Mesodermal cell (in vitro differentiated cells): ENCODE measurements around the gene VEGFA.
A peak's percentile ranks its signal among the peaks of the same experiment; 100 is the strongest.

Source experiments
- H3K27ac ChIP-seq: 2 replicates; pipeline ENCODE4 v1.7.0; 2013; ENCODE audit warnings: mild to moderate bottlenecking, low read depth, low read length, moderate library complexity; ENCODE audit not compliant: severe bottlenecking
- H3K36me3 ChIP-seq: 2 replicates; pipeline ENCODE4 v1.7.1; 2013; ENCODE audit warnings: mild to moderate bottlenecking, low read length, moderate library complexity; ENCODE audit not compliant: control insufficient read depth, insufficient read depth
- H3K4me1 ChIP-seq: one replicate; pipeline ENCODE4 v1.7.1; 2013; ENCODE audit warnings: mild to moderate bottlenecking, low read length; ENCODE audit not compliant: insufficient read depth, control insufficient read depth, poor library complexity, severe bottlenecking
- H3K4me3 ChIP-seq: 2 replicates; pipeline ENCODE4 v1.7.0; 2013; ENCODE audit warnings: low read length, control low read depth, mild to moderate bottlenecking; ENCODE audit not compliant: insufficient read depth, poor library complexity, severe bottlenecking; ENCODE audit errors: extremely low read depth
- H3K9me3 ChIP-seq: 2 replicates; pipeline ENCODE4 v1.7.1; 2013; ENCODE audit warnings: mild to moderate bottlenecking, low read length, moderate library complexity; ENCODE audit not compliant: control insufficient read depth
- WGBS, 2 experiments: methylation state at CpG; one replicate each; pipeline ENCODE4 v1.1.5; 2013; ENCODE audit warnings: missing lambda C conversion rate in 2 of 2; ENCODE audit not compliant: insufficient coverage in 2 of 2; 5-methylcytosine and 5-hydroxymethylcytosine counted together

The VEGFA gene

DNA sequence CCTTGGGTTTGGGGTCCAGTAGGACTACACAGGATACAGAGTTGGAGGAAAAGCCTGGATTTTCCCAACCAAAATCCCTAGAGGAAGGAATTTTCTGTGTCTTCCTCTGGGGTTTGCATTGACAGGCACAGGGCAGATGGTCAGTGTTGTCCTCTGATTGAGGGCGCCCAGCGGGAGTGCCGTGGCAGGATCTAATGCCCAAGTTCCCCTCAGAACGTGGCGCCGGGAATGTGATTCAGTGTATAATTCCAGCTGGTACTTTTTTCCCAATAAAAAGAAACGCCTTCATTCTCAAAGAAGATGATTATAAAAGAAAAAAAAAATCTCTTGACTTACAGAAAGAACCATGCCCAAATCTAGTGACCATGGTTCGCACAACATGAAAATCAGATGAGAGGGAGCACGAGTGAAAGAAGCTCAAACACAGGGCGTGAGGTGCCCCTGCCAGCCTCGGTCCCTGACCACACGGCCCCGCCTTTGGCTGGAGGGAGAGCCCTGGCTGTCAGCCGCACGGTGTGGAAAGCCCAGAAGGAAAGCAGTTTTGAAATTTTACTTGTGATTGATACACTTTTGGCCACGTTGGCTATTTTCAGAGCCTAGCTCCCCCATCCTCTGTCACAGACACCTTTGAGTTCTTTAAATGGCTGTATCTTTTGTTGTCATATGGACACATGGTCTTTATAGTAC is 31.6 kb downstream of the VEGFA start:
- 91 to 95% methylated on average over 9 to 12 of the region's 16 CpGs for WGBS, 2 experiments
- no peaks in the 10 kb centered on the region for H3K36me3 ChIP-seq
- H3K4me1 ChIP-seq, result peaks cover 7% of the 10 kb centered on the region
- no peak overlapping the region for H3K4me3 ChIP-seq
- no peak overlapping the region for H3K27ac ChIP-seq
- no peaks in the 10 kb centered on the region for H3K9me3 ChIP-seq

DNA sequence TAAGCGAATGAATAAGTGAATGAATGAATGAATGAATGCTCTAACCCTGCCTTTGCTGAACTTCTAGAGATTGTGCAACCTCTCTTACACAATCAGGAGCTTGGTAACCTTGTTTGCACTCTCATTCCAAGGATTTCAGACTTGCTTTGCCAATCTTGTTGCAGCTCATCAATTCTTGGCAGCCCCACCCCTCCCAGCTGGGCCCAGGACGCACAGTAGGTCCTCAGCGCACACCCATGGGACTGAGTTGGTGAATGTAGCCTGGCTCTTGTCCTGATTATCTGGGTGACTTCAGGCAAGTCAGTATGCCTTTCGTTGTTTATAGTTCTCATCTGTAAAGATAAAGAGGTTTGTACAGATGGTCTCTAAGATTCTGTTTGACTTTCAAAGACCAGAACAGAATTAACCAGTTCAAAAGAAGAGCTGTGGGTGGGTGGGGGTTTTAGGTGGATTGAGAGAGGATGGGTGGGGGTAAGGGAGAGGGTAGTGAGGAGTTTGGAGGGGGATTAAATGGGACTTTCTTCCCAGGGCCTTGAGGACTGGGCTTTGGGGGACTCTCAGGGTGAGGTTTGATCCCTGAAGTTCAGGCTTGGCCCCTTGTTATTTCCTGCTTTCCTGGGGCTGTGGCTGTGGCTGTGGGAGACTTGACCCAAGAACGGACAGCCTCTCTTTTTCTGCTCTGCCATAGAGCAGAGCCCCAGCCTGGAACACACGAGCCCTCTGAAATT is 33.2 kb downstream of the VEGFA start:
- H3K36me3 ChIP-seq, result no peaks in the 10 kb centered on the region
- H3K27ac ChIP-seq, result peak overlapping the region; percentile 47
- 90 to 91% methylated on average over 2 to 4 of the region's 6 CpGs for WGBS, 2 experiments
- H3K4me1 ChIP-seq, result peaks cover 15% of the 10 kb centered on the region
- no peaks in the 10 kb centered on the region for H3K9me3 ChIP-seq
- H3K4me3 ChIP-seq, result no peak overlapping the region

DNA sequence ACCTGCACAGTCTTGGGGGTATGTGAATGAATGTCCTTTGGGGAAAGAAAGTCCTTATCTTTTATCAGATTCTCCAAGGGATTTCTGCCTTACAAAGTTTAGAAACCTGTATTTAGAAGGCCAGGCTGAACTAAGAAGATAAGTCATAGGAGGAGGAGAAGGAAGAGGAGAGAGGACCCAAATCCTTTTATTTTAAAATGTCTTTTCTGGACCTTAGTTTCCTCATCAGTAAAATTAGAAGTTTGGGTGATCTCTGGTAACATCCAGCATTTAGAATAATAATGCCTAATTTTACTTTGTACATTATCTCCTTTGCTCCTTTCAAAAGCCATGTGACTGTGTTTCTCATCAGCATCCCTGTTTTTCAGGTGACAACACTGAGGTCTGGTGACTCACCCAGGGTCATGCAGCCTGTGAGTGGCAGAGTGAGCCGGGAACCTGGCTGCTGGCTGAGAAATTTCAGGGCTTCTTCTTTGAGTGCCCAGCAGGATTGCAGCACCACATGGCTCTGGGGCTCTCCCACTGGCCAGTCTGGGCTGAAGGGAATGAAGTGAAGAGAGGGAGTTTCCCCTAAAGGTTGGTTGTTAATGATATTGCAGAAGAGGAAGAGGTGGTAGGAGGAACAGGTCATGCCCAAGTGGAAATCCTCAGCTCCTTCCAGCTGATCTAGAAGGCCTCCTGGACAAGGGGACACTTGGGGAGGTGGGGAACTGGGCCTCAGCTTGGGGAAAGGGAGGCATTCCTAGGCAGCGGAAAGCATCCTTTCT is 34.0 kb downstream of the VEGFA start:
- no peak overlapping the region for H3K4me3 ChIP-seq
- H3K4me1 ChIP-seq, result peaks cover 15% of the 10 kb centered on the region
- 83 to 91% methylated on average over 2 of the region's 2 CpGs for WGBS, 2 experiments
- H3K27ac ChIP-seq, result no peak overlapping the region
- no peaks in the 10 kb centered on the region for H3K9me3 ChIP-seq
- H3K36me3 ChIP-seq, result no peaks in the 10 kb centered on the region

DNA sequence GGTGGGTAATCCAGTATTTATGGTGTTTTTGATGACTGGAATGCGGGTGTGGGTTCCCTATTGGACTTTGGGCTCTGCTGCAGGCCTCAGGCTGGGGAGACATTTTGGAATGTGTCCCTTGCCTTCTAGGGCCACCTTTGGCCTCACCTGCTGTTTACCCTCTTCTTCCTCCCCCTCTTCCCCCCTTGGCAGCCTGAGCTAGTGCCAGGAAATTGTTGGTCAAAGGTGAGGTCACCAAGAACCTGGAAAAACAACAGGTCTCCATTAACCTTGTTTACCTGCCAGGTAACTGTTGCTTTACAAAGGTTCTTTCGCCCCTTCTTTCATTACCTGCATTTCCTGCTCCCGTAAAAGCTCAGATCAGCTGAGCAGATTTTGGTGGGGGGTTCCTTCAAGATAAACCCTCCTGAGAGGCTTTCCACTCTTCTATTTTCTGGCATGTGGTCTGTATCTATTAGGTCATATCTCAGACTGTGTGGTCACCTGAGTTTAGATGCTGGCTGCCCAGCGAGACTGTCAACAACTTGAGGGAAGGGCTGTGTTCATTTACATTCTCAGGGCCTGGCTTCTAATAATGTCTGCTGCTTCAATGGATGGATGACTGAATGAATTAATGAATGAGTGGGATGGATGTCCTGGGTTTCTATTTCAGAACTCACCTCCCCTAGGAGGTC is 34.7 kb downstream of the VEGFA start:
- H3K36me3 ChIP-seq, result no peaks in the 10 kb centered on the region
- 88 to 100% methylated on average over 1 to 2 of the region's 4 CpGs for WGBS, 2 experiments
- H3K4me1 ChIP-seq, result peaks cover 18% of the 10 kb centered on the region
- H3K27ac ChIP-seq, result no peak overlapping the region
- no peak overlapping the region for H3K4me3 ChIP-seq
- H3K9me3 ChIP-seq, result no peaks in the 10 kb centered on the region

GRCh38 chr6:43805699-43806042 is 35.7 kb downstream of the VEGFA start:
- Histone ChIP-seq H3K27ac (no peak overlapping the region), H3K4me1 (peaks cover 21% of the 10 kb centered on the region)
- 90 to 96% methylated on average over 2 to 4 of the region's 5 CpGs for WGBS, 2 experiments

DNA sequence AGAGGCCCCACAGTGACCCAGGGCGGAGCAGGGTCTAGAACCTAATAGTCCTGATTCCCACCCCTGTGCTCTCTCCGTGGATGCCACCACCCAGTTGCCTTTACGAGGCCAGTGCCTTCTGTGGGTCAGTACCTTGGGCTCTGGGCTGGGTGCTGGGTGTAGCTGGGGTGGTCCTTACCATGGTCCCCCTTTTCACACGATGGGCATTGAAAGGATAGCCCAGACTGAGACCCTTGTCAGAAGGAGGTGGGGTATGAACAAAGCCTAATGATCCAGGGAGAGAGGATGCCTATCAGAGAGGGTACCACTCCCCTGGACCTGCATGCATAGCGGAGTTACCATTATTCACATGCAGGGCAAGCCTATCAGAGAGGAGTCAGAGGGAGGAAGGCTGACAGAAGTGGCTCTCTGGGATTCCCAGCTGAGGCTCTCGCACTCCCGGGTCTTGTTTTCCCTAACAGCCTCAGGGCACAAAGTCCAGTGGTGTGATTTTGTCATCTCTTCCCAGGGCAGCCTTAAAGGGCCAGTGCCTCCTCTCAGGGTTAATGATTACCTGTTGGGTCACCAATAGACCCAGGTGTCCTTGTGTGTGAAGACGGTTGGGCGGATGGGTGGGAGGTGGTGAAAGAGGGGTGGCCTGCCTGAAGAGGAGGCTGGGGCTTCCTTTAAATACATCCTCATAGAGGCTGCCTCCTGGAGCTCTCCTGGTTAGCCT is 36.2 kb downstream of the VEGFA start:
- WGBS, 2 experiments, result 75 to 100% methylated on average over 1 to 6 of the region's 9 CpGs
- H3K4me1 ChIP-seq, result peaks cover 21% of the 10 kb centered on the region
- no peaks in the 10 kb centered on the region for H3K36me3 ChIP-seq
- H3K9me3 ChIP-seq, result no peaks in the 10 kb centered on the region
- no peak overlapping the region for H3K27ac ChIP-seq
- no peak overlapping the region for H3K4me3 ChIP-seq

More at GRCh38 chr6:43805699-43806042, 35.7 kb downstream of the VEGFA start:
- no peaks in the 10 kb centered on the region for H3K9me3 ChIP-seq
- no peak overlapping the region for H3K4me3 ChIP-seq
- H3K36me3 ChIP-seq, result no peaks in the 10 kb centered on the region

- 100% methylated on average over 1 of the region's 5 CpGs; no CpG with 5 or more reads in 1 of the 2 experiments for WGBS, 2 experiments
- Histone ChIP-seq H3K9me3 (no peaks in the 10 kb centered on the region), H3K4me3 (no peak overlapping the region), H3K27ac (no peak overlapping the region), H3K4me1 (peaks cover 21% of the 10 kb centered on the region), H3K36me3 (no peaks in the 10 kb centered on the region)
These were observed 36.8 kb downstream of the VEGFA start for GRCh38 chr6:43806758-43807227.

- WGBS, 2 experiments, result 81 to 83% methylated on average over 10 to 11 of the region's 11 CpGs
- Histone ChIP-seq H3K27ac (peak overlapping the region; percentile 3), H3K4me3 (no peak overlapping the region), H3K9me3 (no peaks in the 10 kb centered on the region), H3K36me3 (no peaks in the 10 kb centered on the region), H3K4me1 (peaks cover 21% of the 10 kb centered on the region)
These were observed 37.4 kb downstream of the VEGFA start for GRCh38 chr6:43807228-43808061.

DNA sequence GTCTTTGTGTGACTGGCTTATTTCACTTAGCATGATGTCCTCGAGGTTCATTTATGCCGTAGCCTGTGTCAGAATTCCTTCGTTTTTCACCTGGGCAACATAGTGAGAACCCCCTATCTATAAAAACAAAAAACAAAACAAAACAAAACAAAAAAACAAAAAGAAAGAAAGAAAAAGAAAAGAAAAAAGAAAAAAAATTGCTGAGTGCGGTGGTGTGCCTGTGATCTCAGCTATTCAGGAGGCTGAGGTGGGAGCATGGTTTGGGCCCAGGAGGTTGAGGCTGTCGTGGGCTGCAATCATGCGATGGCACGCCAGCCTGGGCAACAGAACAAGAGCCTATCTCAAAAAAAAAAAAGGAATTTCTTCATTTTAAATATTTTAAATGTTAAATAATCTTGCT is 38.4 kb downstream of the VEGFA start:
- 100% methylated on average over 1 to 2 of the region's 7 CpGs for WGBS, 2 experiments
- H3K4me1 ChIP-seq, result peaks cover 18% of the 10 kb centered on the region
- H3K4me3 ChIP-seq, result no peak overlapping the region
- H3K27ac ChIP-seq, result no peak overlapping the region
- no peaks in the 10 kb centered on the region for H3K9me3 ChIP-seq
- no peaks in the 10 kb centered on the region for H3K36me3 ChIP-seq
